HepG2 (cell line): Measurements from ENCODE around the gene SF3A2. TPM values are rescaled to one million over a fixed set of nuclear protein-coding genes. Genes with fewer than 3 reads are reported as not detected.

Experiments
- ATAC-seq: fragments of 200-7000 bp; cut with Tn5 transposase; 3 replicates; pipeline ENCODE4 v1.9.1; 2020; ENCODE audit warnings: mild to moderate bottlenecking, moderate library complexity
- BruUV-seq: library from RNA; stranded (reverse); fragments of 400-500 nt; replicated peaks from 2 replicates; lab custom pipeline; 2021; lab: Mats Ljungman, UMichigan
- CTCF ChIA-PET: fragments of 300-600 bp; formaldehyde crosslinking; extraction: SDS; loops from one replicate; lab custom pipeline; 2021; ENCODE audit warnings: low total read pairs, inconsistent platforms, low intra/inter-chr PET ratio; lab: Yijun Ruan, JAX
- POLR2A ChIA-PET: fragments of 350-600 bp; sonication (Branson Sonifier 250); formaldehyde crosslinking; loops from one replicate; lab custom pipeline; 2020; ENCODE audit warnings: antibody characterized with exemption, inconsistent platforms; lab: Yijun Ruan, JAX
- DNase-seq: peaks from one replicate; pipeline ENCODE4 v3.0.0-alpha.2; 2015; ENCODE audit warnings: low spot score
- FAIRE-seq: peaks from 3 replicates; lab custom pipeline; 2011; peaks lifted over from hg19 to GRCh38; lab: Jason Lieb, UNC
- H2AFZ ChIP-seq: one replicate; pipeline ENCODE4 v1.6.1; 2011; ENCODE audit warnings: low read length, inconsistent platforms
- H3K27ac ChIP-seq: fragments of 300-600 bp; 3 replicates; pipeline ENCODE4 v1.8.0; 2011; ENCODE audit warnings: mixed run types, mild to moderate bottlenecking, mixed read lengths, low read length, inconsistent platforms; ENCODE audit not compliant: insufficient read depth; ENCODE audit errors: extremely low read length
- H3K27me3 ChIP-seq, 2 experiments: fragments of 200-600 bp in 1 of 2; 2 replicates in 1 of 2; 3 replicates in 1 of 2; pipeline versions ENCODE4 v1.6.0 to v1.8.0; 2011; ENCODE audit warnings: low read length in 2 of 2, mild to moderate bottlenecking in 2 of 2, moderate library complexity in 2 of 2, inconsistent platforms in 1 of 2; ENCODE audit not compliant: insufficient read depth in 2 of 2, control insufficient read depth in 1 of 2
- H3K36me3 ChIP-seq, 2 experiments: fragments of 200-600 bp in 1 of 2; replicated peaks in 1 of 2; 2 replicates in 1 of 2; 3 replicates in 1 of 2; pipeline versions ENCODE4 v1.5.1 to v1.8.0; 2011; ENCODE audit warnings: low read length in 2 of 2, inconsistent platforms in 1 of 2; ENCODE audit not compliant: insufficient read depth in 2 of 2, control insufficient read depth in 1 of 2
- H3K4me1 ChIP-seq: 2 replicates; pipeline ENCODE4 v1.5.1; 2012; ENCODE audit warnings: low read length, inconsistent platforms; ENCODE audit not compliant: insufficient read depth
- H3K4me2 ChIP-seq: 2 replicates; pipeline ENCODE4 v1.6.0; 2011; ENCODE audit warnings: low read depth, low read length, inconsistent platforms
- H3K4me3 ChIP-seq, 3 experiments: fragments of 200-600 bp in 1 of 3; sonication (generic), shearing (Covaris generic) in 1 of 3; replicated peaks in 1 of 3; 2 replicates each; pipeline ENCODE4 v1.5.1; 2011 to 2016; ENCODE audit warnings: low read length in 3 of 3, inconsistent platforms in 2 of 3, low read depth in 2 of 3, mild to moderate bottlenecking in 2 of 3, control low read depth in 1 of 3, mixed read lengths in 1 of 3; ENCODE audit not compliant: insufficient read depth in 1 of 3
- H3K79me2 ChIP-seq: one replicate; pipeline ENCODE4 v1.6.1; 2011; ENCODE audit warnings: low read length, inconsistent platforms; ENCODE audit not compliant: insufficient read depth
- H3K9ac ChIP-seq: 2 replicates; pipeline ENCODE4 v1.6.0; 2011; ENCODE audit warnings: mild to moderate bottlenecking, low read depth, low read length, inconsistent platforms; ENCODE audit not compliant: insufficient read depth
- H3K9me3 ChIP-seq: 2 replicates; pipeline ENCODE4 v1.5.1; 2012; ENCODE audit warnings: mild to moderate bottlenecking, low read length
- H4K20me1 ChIP-seq: 2 replicates; pipeline ENCODE4 v1.6.0; 2011; ENCODE audit warnings: inconsistent platforms, mild to moderate bottlenecking, low read length, moderate library complexity; ENCODE audit not compliant: insufficient read depth
- AGO2 ChIP-seq: fragments of 200-400 bp; formaldehyde crosslinking; optimal IDR thresholded peaks from 2 replicates; pipeline ENCODE3; 2017; ENCODE audit warnings: mild to moderate bottlenecking, low read depth, low read length, moderate library complexity
- BCL3 ChIP-seq: sonication (generic); formaldehyde crosslinking; IDR thresholded peaks from 2 replicates; pipeline ENCODE4 v1.5.1; 2020; ENCODE audit warnings: mild to moderate bottlenecking, missing genetic modification reagents, moderate library complexity
- NR3C1 ChIP-seq: sonication (generic); formaldehyde crosslinking; IDR thresholded peaks from 2 replicates; pipeline ENCODE4 v1.4.0; 2020; ENCODE audit warnings: missing genetic modification reagents
- SALL1 ChIP-seq: sonication (generic); formaldehyde crosslinking; IDR thresholded peaks from 2 replicates; pipeline ENCODE4 v1.8.0; 2022; ENCODE audit warnings: mild to moderate bottlenecking, missing genetic modification reagents
- ZKSCAN5 ChIP-seq: sonication (generic); formaldehyde crosslinking; IDR thresholded peaks from 2 replicates; pipeline ENCODE4 v1.5.1; 2020; ENCODE audit warnings: mild to moderate bottlenecking, missing genetic modification reagents
- ZNF263 ChIP-seq: sonication (generic); formaldehyde crosslinking; IDR thresholded peaks from 2 replicates; pipeline ENCODE4 v1.4.0; 2020; ENCODE audit warnings: missing genetic modification reagents
- whole genome bisulfite sequencing: methylation state at CpG from one replicate; pipeline ENCODE4 v1.1.6; 2017; ENCODE audit warnings: low lambda C conversion rate; 5-methylcytosine and 5-hydroxymethylcytosine counted together
- in situ Hi-C: cut with HindIII; loops from 2 replicates; pipeline ENCODE4 v1.10.0; 2017; ENCODE audit warnings: low pct_unique_long_range_greater_than_20kb; ENCODE audit not compliant: extremely low pct_ligation_motif_present
- intact Hi-C: fragments of 100-400 bp; cut with micrococcal nuclease; formaldehyde crosslinking; loops from one replicate; pipeline ENCODE4 v1.10.0; 2022; ENCODE audit not compliant: unreplicated experiment
- polyA plus RNA-seq, 8 experiments: library from polyadenylated mRNA; depleted of rRNA in 3 of 8; stranded (reverse) in 7 of 8; unstranded in 1 of 8; fragments of >200 nt; fragmentation: Illumina TruSeq in 4 of 8; extraction: Trizol in 4 of 8; gene quantifications; 2 replicates each; pipeline versions ENCODE4 v1.2.1 to v1.2.3, GENCODE V29; 2011 to 2016; ENCODE audit warnings: low read depth in 4 of 8, missing spikeins in 1 of 8, mixed read lengths in 1 of 8; ENCODE audit not compliant: insufficient read depth in 1 of 8
- total RNA-seq, 5 experiments: library from RNA; depleted of rRNA; stranded (reverse); fragments of >200 nt; fragmentation: Illumina TruSeq; extraction: Trizol; gene quantifications; 2 replicates each; pipeline ENCODE4 v1.2.3, GENCODE V29; 2016; ENCODE audit warnings: low read depth in 1 of 5
- TF ChIP-seq, protein P1 (sequence below): sonication (generic); formaldehyde crosslinking; IDR thresholded peaks from 2 replicates; pipeline ENCODE4 v1.4.0; 2020; ENCODE audit warnings: missing genetic modification reagents, mild to moderate bottlenecking, borderline replicate concordance
- TF ChIP-seq, protein P2 (sequence below): sonication (generic); formaldehyde crosslinking; IDR thresholded peaks from 2 replicates; pipeline ENCODE4 v1.5.0; 2020; ENCODE audit warnings: mild to moderate bottlenecking, missing genetic modification reagents
- TF ChIP-seq, protein P3 (sequence below): sonication (generic); formaldehyde crosslinking; IDR thresholded peaks from 2 replicates; pipeline ENCODE4 v1.4.0; 2020; ENCODE audit warnings: missing genetic modification reagents
- TF ChIP-seq, protein P4 (sequence below): sonication (generic); formaldehyde crosslinking; IDR thresholded peaks from 2 replicates; pipeline ENCODE4 v1.4.0; 2020; ENCODE audit warnings: missing genetic modification reagents, low read depth, mild to moderate bottlenecking, borderline replicate concordance

Gene SF3A2
- total and polyA plus RNA-seq, 2 of the 13 experiments (the other 11 are each of a cell fraction or from before 2014, with no cell fraction given), result 8.6 to 8.8 TPM

- Histone ChIP-seq H3K9ac (no peak overlapping the region), H3K9me3 (no peaks in the 10 kb centered on the region), H4K20me1 (peaks cover 46% of the 10 kb centered on the region), H3K4me2 (no peak overlapping the region), H3K36me3 (peaks cover 4 to 17% of the 10 kb centered on the region in 2 experiments; a peak in 4 of 5 replicates), H2AFZ (no peak overlapping the region), H3K27me3 (no peaks in the 10 kb centered on the region), H3K4me1 (peaks cover 40% of the 10 kb centered on the region), H3K27ac (no peak overlapping the region), H3K79me2 (peaks cover 19% of the 10 kb centered on the region), H3K4me3 (no peak overlapping the region)
- no peak for DNase-seq
- in situ Hi-C loops (loop anchor here (5.0 kb wide), 1 partner anchor 41 kb away; no protein-coding TSS in a partner anchor), intact Hi-C loops (loop anchor here (1.0 kb wide), 1 partner anchor 40 kb away; no protein-coding TSS in a partner anchor)
- FAIRE-seq, result no peak
- no peak for ATAC-seq
- POLR2A ChIA-PET, result interaction anchor here (1.2 kb wide), 1 partner anchor 10 kb away, joined by 3 read pairs; no protein-coding TSS in a partner anchor
- WGBS, result 98% methylated on average over 33 of the region's 74 CpGs
- no TSS peak for BruUV-seq
- CTCF ChIA-PET, result interaction anchor here (1.2 to 1.5 kb wide), 2 partner anchors 23 to 40 kb away, joined by 3 to 16 read pairs; no protein-coding TSS in a partner anchor
- TF ChIP-seq BCL3 (CRISPR knock-in tag) (no peak), ZNF263 (CRISPR knock-in tag) (no peak), NR3C1 (CRISPR knock-in tag) (no peak), ZKSCAN5 (CRISPR knock-in tag) (no peak), SALL1 (CRISPR knock-in tag) (no peak), AGO2 (peak; percentile 32)
- TF ChIP-seq, protein P1, sequence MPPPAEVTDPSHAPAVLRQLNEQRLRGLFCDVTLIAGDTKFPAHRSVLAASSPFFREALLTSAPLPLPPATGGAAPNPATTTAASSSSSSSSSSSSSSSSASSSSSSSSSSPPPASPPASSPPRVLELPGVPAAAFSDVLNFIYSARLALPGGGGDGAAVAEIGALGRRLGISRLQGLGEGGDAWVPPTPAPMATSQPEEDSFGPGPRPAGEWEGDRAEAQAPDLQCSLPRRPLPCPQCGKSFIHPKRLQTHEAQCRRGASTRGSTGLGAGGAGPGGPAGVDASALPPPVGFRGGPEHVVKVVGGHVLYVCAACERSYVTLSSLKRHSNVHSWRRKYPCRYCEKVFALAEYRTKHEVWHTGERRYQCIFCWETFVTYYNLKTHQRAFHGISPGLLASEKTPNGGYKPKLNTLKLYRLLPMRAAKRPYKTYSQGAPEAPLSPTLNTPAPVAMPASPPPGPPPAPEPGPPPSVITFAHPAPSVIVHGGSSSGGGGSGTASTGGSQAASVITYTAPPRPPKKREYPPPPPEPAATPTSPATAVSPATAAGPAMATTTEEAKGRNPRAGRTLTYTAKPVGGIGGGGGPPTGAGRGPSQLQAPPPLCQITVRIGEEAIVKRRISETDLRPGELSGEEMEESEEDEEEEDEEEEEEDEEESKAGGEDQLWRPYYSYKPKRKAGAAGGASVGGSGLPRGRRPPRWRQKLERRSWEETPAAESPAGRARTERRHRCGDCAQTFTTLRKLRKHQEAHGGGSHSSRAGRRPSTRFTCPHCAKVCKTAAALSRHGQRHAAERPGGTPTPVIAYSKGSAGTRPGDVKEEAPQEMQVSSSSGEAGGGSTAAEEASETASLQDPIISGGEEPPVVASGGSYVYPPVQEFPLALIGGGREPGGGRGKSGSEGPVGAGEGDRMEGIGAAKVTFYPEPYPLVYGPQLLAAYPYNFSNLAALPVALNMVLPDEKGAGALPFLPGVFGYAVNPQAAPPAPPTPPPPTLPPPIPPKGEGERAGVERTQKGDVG, result 0 out of 2 replicates have a peak, but pooled peaks have one; percentile 8
- TF ChIP-seq, protein P2, sequence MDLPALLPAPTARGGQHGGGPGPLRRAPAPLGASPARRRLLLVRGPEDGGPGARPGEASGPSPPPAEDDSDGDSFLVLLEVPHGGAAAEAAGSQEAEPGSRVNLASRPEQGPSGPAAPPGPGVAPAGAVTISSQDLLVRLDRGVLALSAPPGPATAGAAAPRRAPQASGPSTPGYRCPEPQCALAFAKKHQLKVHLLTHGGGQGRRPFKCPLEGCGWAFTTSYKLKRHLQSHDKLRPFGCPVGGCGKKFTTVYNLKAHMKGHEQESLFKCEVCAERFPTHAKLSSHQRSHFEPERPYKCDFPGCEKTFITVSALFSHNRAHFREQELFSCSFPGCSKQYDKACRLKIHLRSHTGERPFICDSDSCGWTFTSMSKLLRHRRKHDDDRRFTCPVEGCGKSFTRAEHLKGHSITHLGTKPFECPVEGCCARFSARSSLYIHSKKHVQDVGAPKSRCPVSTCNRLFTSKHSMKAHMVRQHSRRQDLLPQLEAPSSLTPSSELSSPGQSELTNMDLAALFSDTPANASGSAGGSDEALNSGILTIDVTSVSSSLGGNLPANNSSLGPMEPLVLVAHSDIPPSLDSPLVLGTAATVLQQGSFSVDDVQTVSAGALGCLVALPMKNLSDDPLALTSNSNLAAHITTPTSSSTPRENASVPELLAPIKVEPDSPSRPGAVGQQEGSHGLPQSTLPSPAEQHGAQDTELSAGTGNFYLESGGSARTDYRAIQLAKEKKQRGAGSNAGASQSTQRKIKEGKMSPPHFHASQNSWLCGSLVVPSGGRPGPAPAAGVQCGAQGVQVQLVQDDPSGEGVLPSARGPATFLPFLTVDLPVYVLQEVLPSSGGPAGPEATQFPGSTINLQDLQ (CRISPR knock-in tag), result no peak
- TF ChIP-seq, protein P3, sequence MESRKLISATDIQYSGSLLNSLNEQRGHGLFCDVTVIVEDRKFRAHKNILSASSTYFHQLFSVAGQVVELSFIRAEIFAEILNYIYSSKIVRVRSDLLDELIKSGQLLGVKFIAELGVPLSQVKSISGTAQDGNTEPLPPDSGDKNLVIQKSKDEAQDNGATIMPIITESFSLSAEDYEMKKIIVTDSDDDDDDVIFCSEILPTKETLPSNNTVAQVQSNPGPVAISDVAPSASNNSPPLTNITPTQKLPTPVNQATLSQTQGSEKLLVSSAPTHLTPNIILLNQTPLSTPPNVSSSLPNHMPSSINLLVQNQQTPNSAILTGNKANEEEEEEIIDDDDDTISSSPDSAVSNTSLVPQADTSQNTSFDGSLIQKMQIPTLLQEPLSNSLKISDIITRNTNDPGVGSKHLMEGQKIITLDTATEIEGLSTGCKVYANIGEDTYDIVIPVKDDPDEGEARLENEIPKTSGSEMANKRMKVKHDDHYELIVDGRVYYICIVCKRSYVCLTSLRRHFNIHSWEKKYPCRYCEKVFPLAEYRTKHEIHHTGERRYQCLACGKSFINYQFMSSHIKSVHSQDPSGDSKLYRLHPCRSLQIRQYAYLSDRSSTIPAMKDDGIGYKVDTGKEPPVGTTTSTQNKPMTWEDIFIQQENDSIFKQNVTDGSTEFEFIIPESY (CRISPR knock-in tag), result peak; percentile 27; the same call in 1 of the 2 replicates
- TF ChIP-seq, protein P4, sequence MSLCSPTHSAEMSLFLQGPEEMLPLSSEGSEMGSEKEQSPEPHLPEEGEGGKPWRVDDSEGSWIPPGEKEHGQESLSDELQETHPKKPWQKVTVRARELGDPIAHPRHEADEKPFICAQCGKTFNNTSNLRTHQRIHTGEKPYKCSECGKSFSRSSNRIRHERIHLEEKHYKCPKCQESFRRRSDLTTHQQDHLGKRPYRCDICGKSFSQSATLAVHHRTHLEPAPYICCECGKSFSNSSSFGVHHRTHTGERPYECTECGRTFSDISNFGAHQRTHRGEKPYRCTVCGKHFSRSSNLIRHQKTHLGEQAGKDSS (CRISPR knock-in tag), result no peak
Measured at GRCh38 chr19:2275588-2276428, 39.2 kb downstream of the SF3A2 start.
